Measurements from ENCODE around the gene PRKCD. TPM values are rescaled to one million over a fixed set of nuclear protein-coding genes. Genes with fewer than 3 reads are reported as not detected.

Gene PRKCD
- total RNA-seq, 1 experiment from 2014 or later: 1.4 TPM

GRCh38 chr3:53160061-53160659 is 849 bp upstream of the PRKCD start:
- Histone ChIP-seq H3K27me3 (replicated peaks; ENCODE audit: insufficient read depth, low read depth, low read length, poor library complexity) (no peaks in the 10 kb centered on the region), H3K36me3 (ENCODE audit: insufficient read depth, low read length, poor library complexity, severe bottlenecking) (no peaks in the 10 kb centered on the region), H3K4me1 (ENCODE audit: insufficient read depth, low read length, poor library complexity, severe bottlenecking) (no peaks in the 10 kb centered on the region), H3K4me3 (ENCODE audit: low read depth, low read length, poor library complexity, severe bottlenecking) (peak overlapping the region; percentile 56), H3K9me3 (ENCODE audit: low read depth, low read length, poor library complexity, severe bottlenecking) (no peaks in the 10 kb centered on the region), H3K27ac (ENCODE audit: low read depth, low read length, poor library complexity, severe bottlenecking) (no peak overlapping the region)
- ChIA-PET CTCF (no interaction called here), POLR2A (ENCODE audit: low non-redundant PET) (no interaction called here)
- DNase-seq (ENCODE audit: low spot score): no peak
- no peak for TF ChIP-seq EZH2 (IDR thresholded peaks at IDR 0.05; ENCODE audit: borderline replicate concordance, low read depth, low read length, poor library complexity, severe bottlenecking)
- no peak for TF ChIP-seq CTCF (conservative IDR thresholded peaks at IDR 0.05; ENCODE audit: low read depth, low read length)
- intact Hi-C loops (cut with micrococcal nuclease; ENCODE audit: unreplicated experiment): no loop called here
- BruUV-seq (replicated peaks): no TSS peak

- H3K4me1 ChIP-seq (ENCODE audit: insufficient read depth, low read length, poor library complexity, severe bottlenecking): no peaks in the 10 kb centered on the region
- H3K27ac ChIP-seq (ENCODE audit: low read depth, low read length, poor library complexity, severe bottlenecking): no peak overlapping the region
- H3K4me3 ChIP-seq (ENCODE audit: low read depth, low read length, poor library complexity, severe bottlenecking): peak overlapping the region; percentile 56
- DNase-seq (ENCODE audit: low spot score): no peak
- CTCF ChIA-PET: no interaction called here
- POLR2A ChIA-PET (ENCODE audit: low non-redundant PET): no interaction called here
- no TSS peak for BruUV-seq (replicated peaks)
- no peak for TF ChIP-seq EZH2 (IDR thresholded peaks at IDR 0.05; ENCODE audit: borderline replicate concordance, low read depth, low read length, poor library complexity, severe bottlenecking)
- no peaks in the 10 kb centered on the region for H3K9me3 ChIP-seq (ENCODE audit: low read depth, low read length, poor library complexity, severe bottlenecking)
- intact Hi-C loops (cut with micrococcal nuclease; ENCODE audit: unreplicated experiment): no loop called here
- H3K27me3 ChIP-seq (replicated peaks; ENCODE audit: insufficient read depth, low read depth, low read length, poor library complexity): no peaks in the 10 kb centered on the region
- H3K36me3 ChIP-seq (ENCODE audit: insufficient read depth, low read length, poor library complexity, severe bottlenecking): no peaks in the 10 kb centered on the region
These were observed 426 bp downstream of the PRKCD start for GRCh38 chr3:53161450-53161819.

GRCh38 chr3:53161820-53162671 is 1.0 kb downstream of the PRKCD start:
- ChIA-PET CTCF (no interaction called here), POLR2A (ENCODE audit: low non-redundant PET) (no interaction called here)
- peak overlapping the region; percentile 56 for H3K4me3 ChIP-seq (ENCODE audit: low read depth, low read length, poor library complexity, severe bottlenecking)
- no peaks in the 10 kb centered on the region for H3K4me1 ChIP-seq (ENCODE audit: insufficient read depth, low read length, poor library complexity, severe bottlenecking)
- BruUV-seq (replicated peaks): no TSS peak
- TF ChIP-seq EZH2 (IDR thresholded peaks at IDR 0.05; ENCODE audit: borderline replicate concordance, low read depth, low read length, poor library complexity, severe bottlenecking) (no peak), CTCF (conservative IDR thresholded peaks at IDR 0.05; ENCODE audit: low read depth, low read length) (no peak)
- peak; percentile 7 for DNase-seq (ENCODE audit: low spot score)
- intact Hi-C loops (cut with micrococcal nuclease; ENCODE audit: unreplicated experiment): no loop called here
- no peak overlapping the region for H3K27ac ChIP-seq (ENCODE audit: low read depth, low read length, poor library complexity, severe bottlenecking)
- H3K36me3 ChIP-seq (ENCODE audit: insufficient read depth, low read length, poor library complexity, severe bottlenecking): no peaks in the 10 kb centered on the region
- no peaks in the 10 kb centered on the region for H3K9me3 ChIP-seq (ENCODE audit: low read depth, low read length, poor library complexity, severe bottlenecking)
- no peaks in the 10 kb centered on the region for H3K27me3 ChIP-seq (replicated peaks; ENCODE audit: insufficient read depth, low read depth, low read length, poor library complexity)

Data from A673 (cell line).